GM23248 (cell line): Measurements from ENCODE around the gene HSD17B12. TPM values are rescaled to one million over a fixed set of nuclear protein-coding genes. Genes with fewer than 3 reads are reported as not detected.
A peak's percentile ranks its signal among the peaks of the same experiment; 100 is the strongest.

Experiments used
- DNase-seq: peaks from one replicate; pipeline ENCODE4 v3.0.0-alpha.2; 2015
- H2AFZ ChIP-seq: fragments of 200-600 bp; sonication (generic); 2 replicates; pipeline ENCODE4 v1.6.1; 2016; ENCODE audit warnings: antibody characterized with exemption
- H3F3A ChIP-seq: fragments of 200-600 bp; sonication (generic); 2 replicates; pipeline ENCODE4 v1.6.1; 2016; ENCODE audit warnings: mild to moderate bottlenecking, antibody characterized with exemption, mixed run types; ENCODE audit not compliant: insufficient read depth
- H3K27ac ChIP-seq: fragments of 200-600 bp; sonication (generic); 2 replicates; pipeline ENCODE4 v1.5.1; 2016; ENCODE audit warnings: mild to moderate bottlenecking
- H3K27me3 ChIP-seq: fragments of 200-600 bp; sonication (generic); replicated peaks from 2 replicates; pipeline ENCODE4 v1.6.1; 2016; ENCODE audit warnings: mild to moderate bottlenecking; ENCODE audit not compliant: insufficient read depth
- H3K36me3 ChIP-seq: fragments of 200-600 bp; sonication (generic); 2 replicates; pipeline ENCODE4 v1.6.1; 2016; ENCODE audit warnings: low read depth, mild to moderate bottlenecking
- H3K4me1 ChIP-seq: fragments of 200-600 bp; sonication (generic); 2 replicates; pipeline ENCODE4 v1.6.1; 2016; ENCODE audit warnings: mild to moderate bottlenecking; ENCODE audit not compliant: insufficient read depth
- H3K4me2 ChIP-seq: fragments of 200-600 bp; sonication (generic); one replicate; pipeline ENCODE4 v1.6.1; 2016; ENCODE audit warnings: mild to moderate bottlenecking; ENCODE audit not compliant: unreplicated experiment
- H3K4me3 ChIP-seq: fragments of 200-600 bp; sonication (generic); 2 replicates; pipeline ENCODE4 v1.5.1; 2016; ENCODE audit warnings: mild to moderate bottlenecking
- H3K79me2 ChIP-seq: fragments of 200-600 bp; sonication (generic); 2 replicates; pipeline ENCODE4 v1.6.1; 2016; ENCODE audit warnings: mild to moderate bottlenecking; ENCODE audit not compliant: insufficient read depth
- H3K9ac ChIP-seq: fragments of 200-600 bp; sonication (generic); 2 replicates; pipeline ENCODE4 v1.6.1; 2016; ENCODE audit warnings: mild to moderate bottlenecking
- H3K9me2 ChIP-seq: fragments of 200-600 bp; sonication (generic); 2 replicates; pipeline ENCODE4 v1.6.1; 2016; ENCODE audit warnings: mixed run types, mild to moderate bottlenecking, moderate library complexity; ENCODE audit not compliant: insufficient read depth
- H3K9me3 ChIP-seq: fragments of 200-600 bp; sonication (generic); one replicate; pipeline ENCODE4 v1.6.1; 2017; ENCODE audit warnings: low read depth
- H4K20me1 ChIP-seq: fragments of 200-600 bp; sonication (generic); 2 replicates; pipeline ENCODE4 v1.6.0; 2016; ENCODE audit not compliant: insufficient read depth
- EZH2 ChIP-seq: fragments of 200-600 bp; sonication (generic); IDR thresholded peaks from 2 replicates; pipeline ENCODE4 v1.6.1; 2018; ENCODE audit warnings: antibody characterized with exemption, mild to moderate bottlenecking; ENCODE audit not compliant: insufficient read depth, poor library complexity, severe bottlenecking
- EZH2phosphoT487 ChIP-seq: fragments of 200-600 bp; sonication (generic); IDR thresholded peaks from 2 replicates; pipeline ENCODE4 v1.6.1; 2018; ENCODE audit warnings: antibody characterized with exemption, moderate library complexity, mild to moderate bottlenecking, low read depth; ENCODE audit not compliant: insufficient read depth
- WGBS, 2 experiments: methylation state at CpG; one replicate each; pipeline ENCODE4 v1.1.6; 2015 to 2017; ENCODE audit warnings: low lambda C conversion rate in 2 of 2, low coverage in 1 of 2; ENCODE audit errors: missing lambda C conversion rate in 2 of 2; 5-methylcytosine and 5-hydroxymethylcytosine counted together
- in situ Hi-C: fragments of 300-500 bp; cut with MboI; formaldehyde crosslinking; loops from 2 replicates; pipeline ENCODE4 v1.15.0; 2020
- polyA plus RNA-seq: library from polyadenylated mRNA; unstranded; fragments of >200 nt; fragmentation: Nextera tagmentation; extraction: Ambion mirVana; gene quantifications from 2 replicates; pipeline ENCODE4 v1.2.1, GENCODE V29; 2016
- total RNA-seq: library from RNA; depleted of rRNA; stranded (reverse); fragments of >200 nt; shearing (Covaris generic); gene quantifications from 2 replicates; pipeline ENCODE4 v1.2.3, GENCODE V29; 2014

The HSD17B12 gene
- total and polyA plus RNA-seq, 2 experiments from 2014 or later: 105 to 113 TPM

DNA sequence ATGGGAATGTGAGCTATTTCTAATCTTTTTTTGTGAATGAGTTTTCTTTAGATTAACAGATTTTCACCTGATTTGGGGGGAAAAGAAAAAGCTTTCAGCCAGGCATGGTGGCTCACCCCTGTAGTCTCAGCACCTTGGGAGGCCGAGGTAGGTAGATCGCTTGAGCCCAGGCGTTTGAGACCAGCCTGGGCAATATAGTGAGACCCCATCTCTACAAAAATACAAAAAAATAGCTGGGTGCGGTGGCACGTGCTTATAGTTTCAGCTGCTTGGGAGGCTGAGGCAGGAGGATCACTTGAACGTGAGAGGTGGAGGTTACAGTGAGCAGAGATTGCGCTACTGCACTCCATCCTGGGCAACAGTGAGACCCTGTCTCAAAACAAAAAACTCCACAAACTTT, 92.2 kb downstream of the HSD17B12 start:
- no peak overlapping the region for H3K27ac ChIP-seq
- H3K79me2 ChIP-seq: no peaks in the 10 kb centered on the region; the same call in 1 of the 2 replicates
- no peaks in the 10 kb centered on the region; the same call in none of the 2 replicates for H3K36me3 ChIP-seq
- no peak overlapping the region for H3K9ac ChIP-seq
- H3K27me3 ChIP-seq: no peaks in the 10 kb centered on the region
- no peak overlapping the region for H2AFZ ChIP-seq
- no peaks in the 10 kb centered on the region for H3K9me2 ChIP-seq
- WGBS, 2 experiments: 91 to 95% methylated on average over 7 of the region's 7 CpGs
- no peaks in the 10 kb centered on the region for H3K9me3 ChIP-seq
- TF ChIP-seq EZH2 (no peak), EZH2phosphoT487 (no peak)
- DNase-seq: no peak
- H4K20me1 ChIP-seq: no peaks in the 10 kb centered on the region
- H3K4me3 ChIP-seq: no peak overlapping the region
- H3F3A ChIP-seq: no peaks in the 10 kb centered on the region
- in situ Hi-C loops: no loop called here
- no peaks in the 10 kb centered on the region for H3K4me1 ChIP-seq
- H3K4me2 ChIP-seq: no peak overlapping the region

DNA sequence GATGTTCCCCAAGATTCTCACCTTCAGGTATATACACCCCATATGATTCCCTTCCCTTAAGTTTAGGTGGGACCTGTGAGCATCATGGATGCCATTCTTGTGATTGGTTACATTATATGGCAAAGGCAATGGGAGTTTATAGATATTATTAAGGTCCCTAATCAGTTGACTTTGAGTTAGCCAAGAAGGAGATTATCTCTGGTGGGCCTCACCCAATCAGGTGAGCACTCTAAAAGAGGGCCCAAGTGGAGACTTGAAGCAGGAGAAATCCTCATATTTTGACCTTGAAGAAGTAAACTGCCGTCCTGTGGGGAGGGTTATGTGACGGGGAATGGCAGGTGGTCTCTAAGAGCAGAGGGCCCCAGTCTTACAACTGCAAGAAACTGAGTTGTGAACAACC, 94.2 kb downstream of the HSD17B12 start:
- no peak overlapping the region for H3K4me3 ChIP-seq
- no peak overlapping the region for H3K9ac ChIP-seq
- 100% methylated on average over 2 of the region's 2 CpGs for WGBS, 2 experiments
- H3K9me2 ChIP-seq: no peaks in the 10 kb centered on the region
- no peaks in the 10 kb centered on the region for H3F3A ChIP-seq
- no peaks in the 10 kb centered on the region for H3K36me3 ChIP-seq
- H3K27me3 ChIP-seq: no peaks in the 10 kb centered on the region
- no peak for DNase-seq
- no peaks in the 10 kb centered on the region for H3K9me3 ChIP-seq
- H3K4me2 ChIP-seq: no peak overlapping the region
- in situ Hi-C loops: no loop called here
- no peaks in the 10 kb centered on the region for H4K20me1 ChIP-seq
- H3K27ac ChIP-seq: no peak overlapping the region
- TF ChIP-seq EZH2 (no peak), EZH2phosphoT487 (no peak)
- H2AFZ ChIP-seq: no peak overlapping the region
- H3K79me2 ChIP-seq: peaks cover 5% of the 10 kb centered on the region
- peaks cover 7% of the 10 kb centered on the region for H3K4me1 ChIP-seq

DNA sequence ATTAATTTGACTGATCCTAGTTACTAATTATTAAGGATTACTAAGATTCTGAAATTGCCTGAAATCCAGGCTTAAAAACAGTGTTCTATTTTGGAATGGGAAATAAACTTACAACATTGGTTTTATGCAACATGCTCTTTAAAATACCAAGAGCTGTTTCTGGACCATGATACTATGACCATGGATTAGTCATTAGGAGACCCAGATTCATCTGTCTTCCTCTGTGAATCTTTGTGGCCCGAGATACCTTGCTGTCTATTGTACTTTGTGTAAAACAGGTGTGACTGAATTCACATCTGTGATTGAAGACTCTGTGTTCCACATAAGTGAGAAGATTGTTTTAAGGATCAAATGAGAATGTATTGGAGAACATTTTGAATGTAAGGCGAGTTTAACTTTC, 98.8 kb downstream of the HSD17B12 start:
- Histone ChIP-seq H3K27ac (no peak overlapping the region), H3F3A (no peaks in the 10 kb centered on the region), H2AFZ (no peak overlapping the region), H3K4me3 (no peak overlapping the region), H3K36me3 (no peaks in the 10 kb centered on the region; the same call in 1 of the 2 replicates), H3K9me2 (no peaks in the 10 kb centered on the region), H3K4me1 (peaks cover 7% of the 10 kb centered on the region), H3K79me2 (peaks cover 8% of the 10 kb centered on the region), H3K27me3 (no peaks in the 10 kb centered on the region), H4K20me1 (no peaks in the 10 kb centered on the region), H3K9me3 (no peaks in the 10 kb centered on the region), H3K9ac (no peak overlapping the region), H3K4me2 (no peak overlapping the region)
- WGBS, 2 experiments: 98 to 100% methylated on average over 2 of the region's 2 CpGs
- peak; percentile 3 for DNase-seq
- TF ChIP-seq EZH2: no peak
- no peak for TF ChIP-seq EZH2phosphoT487
- in situ Hi-C loops: no loop called here

DNA sequence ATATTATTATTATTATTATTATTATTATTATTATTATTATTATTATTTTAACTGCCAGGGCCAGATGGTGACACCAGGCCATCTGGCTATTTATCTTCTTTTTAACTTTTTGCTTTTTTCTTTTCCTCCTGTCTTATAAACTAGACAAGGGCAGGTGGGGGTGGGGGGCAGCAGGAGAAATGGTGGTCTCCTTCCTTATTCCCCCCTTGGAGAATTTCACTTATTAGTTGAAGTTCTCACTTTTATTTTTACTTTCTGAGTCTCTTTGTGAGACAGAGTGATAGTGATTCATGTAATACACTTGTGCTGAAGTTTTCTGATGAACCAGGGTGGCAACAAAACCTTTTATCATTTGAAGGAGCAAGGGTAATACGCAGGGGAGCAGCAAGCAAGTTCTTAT, 103.8 kb downstream of the HSD17B12 start:
- no peak for DNase-seq
- Histone ChIP-seq H3K36me3 (no peaks in the 10 kb centered on the region; the same call in 1 of the 2 replicates), H3K4me1 (peaks cover 2% of the 10 kb centered on the region), H3K4me3 (no peak overlapping the region), H3K79me2 (peaks cover 5% of the 10 kb centered on the region), H3K9ac (no peak overlapping the region), H2AFZ (no peak overlapping the region), H4K20me1 (no peaks in the 10 kb centered on the region), H3F3A (peaks cover 1% of the 10 kb centered on the region; the same call in 1 of the 2 replicates), H3K27me3 (no peaks in the 10 kb centered on the region), H3K4me2 (no peak overlapping the region), H3K9me3 (no peaks in the 10 kb centered on the region), H3K9me2 (no peaks in the 10 kb centered on the region), H3K27ac (no peak overlapping the region)
- no peak for TF ChIP-seq EZH2
- no peak for TF ChIP-seq EZH2phosphoT487
- WGBS, 2 experiments: 96 to 100% methylated on average over 1 of the region's 1 CpG
- in situ Hi-C loops: no loop called here

DNA sequence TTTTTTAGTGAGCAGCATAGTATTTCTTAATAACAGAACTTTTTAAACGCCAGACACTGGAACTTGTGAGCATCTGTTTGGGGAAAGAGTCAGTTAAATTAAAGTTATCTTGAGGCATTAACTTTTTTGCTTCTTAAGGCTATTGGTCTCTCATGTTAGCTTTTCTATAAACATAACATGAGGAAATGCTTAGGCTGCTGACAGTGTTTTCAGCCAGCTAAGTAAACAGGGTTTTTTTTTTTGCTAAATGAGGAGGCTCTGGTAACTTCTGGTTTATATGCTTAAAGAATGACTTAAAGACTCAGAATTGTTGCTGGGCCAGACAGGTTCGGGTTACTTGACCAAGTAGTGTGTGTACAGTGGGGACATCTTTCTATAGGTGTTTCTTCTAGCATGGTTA, 104.3 kb downstream of the HSD17B12 start:
- WGBS, 2 experiments: 93 to 100% methylated on average over 2 of the region's 2 CpGs
- no peak overlapping the region for H3K4me2 ChIP-seq
- H3K9me2 ChIP-seq: no peaks in the 10 kb centered on the region
- no peak for TF ChIP-seq EZH2phosphoT487
- no peak for TF ChIP-seq EZH2
- in situ Hi-C loops: no loop called here
- DNase-seq: no peak
- no peak overlapping the region for H2AFZ ChIP-seq
- H4K20me1 ChIP-seq: no peaks in the 10 kb centered on the region
- H3K9me3 ChIP-seq: no peaks in the 10 kb centered on the region
- H3F3A ChIP-seq: peaks cover 7% of the 10 kb centered on the region
- no peak overlapping the region for H3K4me3 ChIP-seq
- peaks cover 7% of the 10 kb centered on the region for H3K79me2 ChIP-seq
- H3K9ac ChIP-seq: no peak overlapping the region
- no peaks in the 10 kb centered on the region; the same call in 1 of the 2 replicates for H3K36me3 ChIP-seq
- peaks cover 4% of the 10 kb centered on the region for H3K4me1 ChIP-seq
- no peaks in the 10 kb centered on the region for H3K27me3 ChIP-seq
- no peak overlapping the region for H3K27ac ChIP-seq
